Natural killer cell treated with Interleukin-12 subunit alpha and Interleukin-12 subunit beta and Interleukin-15 and Interleukin-18, amount 100 ng/mL, for 72 hours (primary cell): ENCODE data around the gene TIE1. TPM values are rescaled to one million over a fixed set of nuclear protein-coding genes. Genes with fewer than 3 reads are reported as not detected.

Experiments used
- ATAC-seq, 2 donors: fragments of 150-1000 bp; cut with Tn5 transposase in 1 of 2; sonication (Bioruptor Pico), chemical (Tn5 transposase) in 1 of 2; 2 replicates each; pipeline ENCODE4 v1.10.0; 2021
- DNase-seq: peaks from one replicate; pipeline ENCODE4 v3.0.0; 2022; ENCODE audit warnings: low spot score
- H3K27ac Mint-ChIP-seq, 2 donors: 1 replicate in 1 of 2; 2 replicates in 1 of 2; pipeline ENCODE4 v1.8.0; 2022; ENCODE audit warnings: mixed read lengths in 2 of 2, mild to moderate bottlenecking in 1 of 2, moderate library complexity in 1 of 2
- H3K27me3 Mint-ChIP-seq, 2 donors: 1 replicate in 1 of 2; 2 replicates in 1 of 2; pipeline ENCODE4 v1.8.0; 2022; ENCODE audit warnings: mixed read lengths in 2 of 2
- H3K36me3 Mint-ChIP-seq: one replicate; pipeline ENCODE4 v1.8.0; 2022; ENCODE audit warnings: mixed read lengths
- H3K4me1 Mint-ChIP-seq, 2 donors: 1 replicate in 1 of 2; 2 replicates in 1 of 2; pipeline ENCODE4 v1.8.0; 2022; ENCODE audit warnings: low read depth in 2 of 2, mixed read lengths in 2 of 2, mild to moderate bottlenecking in 1 of 2
- H3K4me3 Mint-ChIP-seq: one replicate; pipeline ENCODE4 v1.8.0; 2022; ENCODE audit warnings: mixed read lengths
- H3K9me3 Mint-ChIP-seq: 2 replicates; pipeline ENCODE4 v1.8.0; 2022; ENCODE audit warnings: mixed read lengths
- total RNA-seq, 2 donors: library from RNA; stranded (reverse); gene quantifications; one replicate each; pipeline ENCODE4 v1.2.3, GENCODE V29; 2022

Gene TIE1
- 10 to 100 TPM in 1 of 2 donors, 1 to 10 TPM in 1; 9.6 to 11.4 TPM for total RNA-seq

DNA sequence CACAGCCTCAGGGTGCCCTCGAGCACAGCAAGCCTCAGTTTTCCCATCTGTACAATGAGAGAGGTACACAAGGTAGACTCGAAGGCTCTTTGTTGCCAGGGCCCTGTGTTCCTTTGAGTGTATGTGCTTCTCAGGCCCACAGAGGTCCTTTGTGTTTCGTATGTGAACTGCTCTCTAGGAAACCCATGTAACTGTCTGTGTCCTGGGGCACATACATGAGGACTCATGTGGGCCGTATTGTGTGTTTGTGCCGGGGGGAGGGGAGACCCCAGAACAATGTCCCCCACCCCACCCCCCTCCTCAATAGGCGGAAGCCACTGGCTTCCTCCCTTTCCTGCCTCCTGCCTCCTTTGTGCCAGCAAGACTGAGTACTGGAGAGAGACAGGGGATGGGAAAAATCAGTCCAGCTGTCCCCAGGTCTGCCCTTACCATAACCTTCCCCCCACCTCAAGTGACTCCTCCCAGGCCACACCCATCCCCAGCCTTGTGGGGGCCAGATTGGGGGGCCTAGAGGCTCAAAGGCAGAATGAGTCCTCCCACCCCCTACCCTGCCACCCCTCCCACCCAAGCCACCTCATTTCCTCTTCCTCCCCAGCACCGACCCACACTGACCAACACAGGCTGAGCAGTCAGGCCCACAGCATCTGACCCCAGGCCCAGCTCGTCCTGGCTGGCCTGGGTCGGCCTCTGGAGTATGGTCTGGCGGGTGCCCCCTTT, at the start of gene TIE1:
Gene TIE1, plus strand, starts transcription at position 605 of the 717 bp plus-strand sequence. Its CDS starts 90 bp downstream, at position 695.
- Mint-ChIP-seq H3K4me1 (peaks cover 5 to 13% of the 10 kb centered on the region in 2 donors), H3K27me3 (no peaks in the 10 kb centered on the region), H3K27ac (peak within 1 kb of the TSS; percentile 46 to 80), H3K4me3 (peak within 1 kb of the TSS; percentile 51), H3K36me3 (no peaks in the 10 kb centered on the region), H3K9me3 (no peaks in the 10 kb centered on the region)
- DNase-seq (no peak), ATAC-seq (peak; percentile 47 to 52)

DNA sequence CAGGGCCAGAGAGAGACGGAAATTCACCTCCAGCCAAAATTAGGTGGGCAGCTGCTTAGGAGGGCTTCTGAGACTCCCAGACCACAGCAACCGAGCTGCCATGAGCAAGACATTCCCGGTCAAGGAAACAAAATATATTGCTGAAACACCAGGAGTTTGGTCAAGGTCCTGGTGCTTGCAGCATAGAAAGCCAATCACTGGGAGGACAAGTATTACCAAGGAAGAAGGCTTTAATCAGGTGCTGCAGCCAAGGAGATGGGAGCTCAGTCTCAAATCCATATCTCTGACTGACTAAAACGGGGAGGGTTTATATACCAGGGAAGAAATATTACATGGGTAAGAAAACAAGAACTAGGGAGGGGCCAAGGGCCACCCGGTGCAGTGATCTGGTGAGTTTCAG, 49.8 kb upstream of the TIE1 start:
- H3K36me3 Mint-ChIP-seq: no peaks in the 10 kb centered on the region
- no peak overlapping the region for H3K27ac Mint-ChIP-seq
- DNase-seq (no peak), ATAC-seq (no peak)
- no peaks in the 10 kb centered on the region for H3K9me3 Mint-ChIP-seq
- H3K4me3 Mint-ChIP-seq: no peak overlapping the region
- peaks cover 11 to 31% of the 10 kb centered on the region in 2 donors for H3K27me3 Mint-ChIP-seq
- H3K4me1 Mint-ChIP-seq: no peaks in the 10 kb centered on the region

DNA sequence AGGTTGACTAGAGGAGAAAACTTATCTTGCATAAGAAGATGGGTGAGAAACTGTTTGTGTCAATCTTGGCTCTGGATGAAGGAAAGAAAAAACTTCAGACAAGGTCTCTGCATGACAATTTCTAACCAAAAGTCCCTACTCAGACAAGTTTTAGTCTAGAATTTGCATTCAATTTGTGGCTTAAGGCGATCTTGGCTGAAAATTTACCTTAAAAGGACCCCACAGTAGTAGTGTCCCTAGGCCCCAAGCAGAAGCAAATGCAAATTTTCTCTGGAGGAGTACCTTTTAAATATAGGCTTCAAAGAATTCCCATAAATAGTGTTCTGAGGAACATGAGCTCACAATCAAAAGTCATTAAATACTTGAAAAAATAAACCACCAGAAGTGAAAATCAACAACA, 48.6 kb upstream of the TIE1 start:
- Mint-ChIP-seq H3K4me1 (no peaks in the 10 kb centered on the region), H3K4me3 (no peak overlapping the region)

DNA sequence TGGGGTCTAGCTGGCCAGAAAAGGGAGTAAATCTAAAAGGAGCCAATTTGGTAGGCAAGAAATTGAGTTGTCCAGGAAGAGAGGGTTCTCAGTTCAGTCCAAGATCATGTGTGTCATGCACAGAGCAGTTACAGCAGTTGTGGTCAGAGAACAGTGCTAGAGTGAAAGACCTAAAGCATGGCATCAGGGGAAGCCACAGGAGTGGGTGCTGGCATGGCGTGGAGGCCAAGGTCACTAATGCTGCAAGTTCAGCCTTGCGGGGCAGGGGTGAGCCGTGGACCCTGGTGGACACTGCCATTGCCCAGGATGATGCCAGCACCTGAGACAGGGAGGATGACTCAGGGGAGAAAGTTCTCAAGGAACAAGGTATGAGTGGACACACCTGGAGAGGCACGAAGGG, 47.6 kb upstream of the TIE1 start:
- Mint-ChIP-seq H3K9me3 (no peaks in the 10 kb centered on the region), H3K4me3 (no peak overlapping the region), H3K27ac (no peak overlapping the region), H3K4me1 (no peaks in the 10 kb centered on the region), H3K27me3 (peaks cover 11 to 31% of the 10 kb centered on the region in 2 donors), H3K36me3 (no peaks in the 10 kb centered on the region)
- ATAC-seq (peak in 1 of 2 donors; percentile 43), DNase-seq (no peak)

More for the DNA sequence above, 48.6 kb upstream of the TIE1 start:
- H3K27me3 Mint-ChIP-seq: peaks cover 11 to 31% of the 10 kb centered on the region in 2 donors
- no peaks in the 10 kb centered on the region for H3K9me3 Mint-ChIP-seq
- no peak overlapping the region for H3K27ac Mint-ChIP-seq
- no peak for ATAC-seq
- H3K36me3 Mint-ChIP-seq: no peaks in the 10 kb centered on the region
- no peak for DNase-seq

DNA sequence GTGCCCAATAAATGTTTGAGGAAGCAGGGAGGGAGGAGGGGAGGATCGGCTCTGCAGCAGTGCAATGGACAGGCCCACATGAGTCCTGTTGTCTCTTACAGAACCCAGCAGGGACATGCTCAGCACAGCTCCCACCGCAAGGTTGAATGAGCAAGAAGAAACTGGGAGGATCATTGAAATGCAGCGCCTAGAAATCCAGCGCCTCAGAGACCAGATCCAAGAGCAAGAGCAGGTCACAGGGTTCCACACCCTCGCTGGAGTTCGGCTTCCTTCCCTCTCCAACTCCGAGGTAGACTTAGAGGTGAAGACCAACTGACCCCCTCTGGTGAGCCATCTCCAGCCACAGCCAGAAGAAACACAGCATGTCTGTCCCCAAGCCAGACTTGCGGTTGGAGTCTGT, 46.9 kb upstream of the TIE1 start:
- Mint-ChIP-seq H3K27ac (no peak overlapping the region), H3K27me3 (peaks cover 11 to 31% of the 10 kb centered on the region in 2 donors), H3K36me3 (no peaks in the 10 kb centered on the region), H3K9me3 (no peaks in the 10 kb centered on the region), H3K4me3 (no peak overlapping the region), H3K4me1 (no peaks in the 10 kb centered on the region)
- no peak for DNase-seq
- peak in 1 of 2 donors; percentile 40 for ATAC-seq

DNA sequence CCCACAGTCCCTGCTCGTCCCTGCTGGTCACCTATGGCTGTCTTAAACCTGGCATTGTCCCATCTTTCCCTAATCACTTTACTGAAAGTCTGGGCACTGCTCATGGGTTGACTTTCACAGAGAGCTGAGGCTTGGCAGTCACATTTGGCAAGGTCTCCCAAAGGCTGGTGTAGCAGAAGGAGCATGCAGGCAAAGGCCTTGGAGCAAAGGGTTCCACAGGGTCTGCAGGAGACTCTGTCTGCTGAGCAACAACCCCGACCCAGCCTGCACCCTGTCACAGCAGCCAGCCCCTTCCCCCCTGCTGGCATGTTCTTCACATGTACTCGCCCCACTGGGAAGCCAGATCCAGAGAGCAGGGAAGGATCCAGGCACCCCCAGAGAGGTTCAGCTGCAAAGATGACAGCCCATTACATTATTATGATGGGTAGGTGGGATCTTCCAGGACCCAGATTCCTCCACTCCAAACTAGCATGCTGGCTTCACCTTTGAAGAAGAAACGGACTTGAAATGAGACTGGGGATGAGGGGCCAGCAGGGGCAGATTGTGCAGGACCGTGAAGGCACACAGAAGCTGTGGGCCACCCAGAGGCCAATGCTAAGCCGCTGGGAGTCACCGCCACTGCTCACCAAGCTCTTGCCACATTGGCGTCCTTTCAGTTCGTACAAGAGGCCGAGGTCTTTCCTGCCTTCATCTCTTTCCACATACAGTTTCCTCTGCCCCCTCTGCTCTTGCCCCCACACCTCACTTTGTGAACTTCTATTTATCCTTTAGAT, 45.2 kb upstream of the TIE1 start:
- H3K4me3 Mint-ChIP-seq: no peak overlapping the region
- no peaks in the 10 kb centered on the region for H3K9me3 Mint-ChIP-seq
- peaks cover 11 to 24% of the 10 kb centered on the region in 2 donors for H3K27me3 Mint-ChIP-seq
- no peak for ATAC-seq
- H3K4me1 Mint-ChIP-seq: no peaks in the 10 kb centered on the region
- H3K36me3 Mint-ChIP-seq: no peaks in the 10 kb centered on the region
- H3K27ac Mint-ChIP-seq: no peak overlapping the region
- DNase-seq: no peak

DNA sequence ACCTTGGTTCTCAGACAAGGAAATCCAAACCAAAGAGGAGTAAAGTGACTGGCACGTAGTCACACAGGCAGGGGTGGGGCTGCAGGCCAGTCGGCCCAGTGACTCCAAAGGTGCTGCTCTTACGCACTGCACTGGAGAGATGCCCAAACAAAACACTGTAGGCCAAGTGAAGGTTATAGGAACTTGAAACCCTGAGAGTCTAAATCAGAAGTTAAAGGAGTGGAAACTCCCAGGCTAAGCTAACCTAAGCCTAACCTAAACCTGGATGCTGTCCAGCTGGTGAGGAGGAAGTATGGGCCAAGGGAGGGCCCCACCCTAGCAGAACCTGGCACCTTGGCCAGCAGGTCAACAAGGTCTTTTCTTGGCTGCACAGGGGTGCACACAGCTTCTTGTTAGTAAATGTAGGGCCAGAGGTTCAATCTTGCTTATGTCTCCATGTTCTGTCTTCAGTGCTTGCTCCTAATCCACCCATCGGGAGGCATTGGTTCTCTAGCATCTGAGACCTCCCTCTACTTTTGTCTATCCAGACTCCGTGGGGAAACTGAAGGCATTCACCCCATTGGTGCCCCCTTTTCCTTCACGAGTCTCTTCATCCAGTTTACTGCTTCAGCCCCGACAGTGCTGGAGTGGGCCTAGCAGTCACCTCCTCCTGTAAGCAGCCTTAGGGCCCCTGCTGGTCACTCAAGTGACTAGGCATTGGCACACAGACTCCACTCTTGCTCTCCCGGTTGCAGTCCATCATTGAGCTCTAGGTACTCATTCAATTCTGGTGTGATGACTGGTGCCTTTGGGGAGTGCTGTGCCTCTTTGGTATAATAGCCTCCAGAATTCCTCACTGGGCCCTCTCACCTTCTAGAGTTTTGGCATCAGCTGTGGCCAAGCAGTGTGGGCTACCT, 43.9 kb upstream of the TIE1 start:
- Mint-ChIP-seq H3K27ac (no peak overlapping the region), H3K4me1 (no peaks in the 10 kb centered on the region), H3K27me3 (peaks cover 8 to 11% of the 10 kb centered on the region in 2 donors), H3K9me3 (no peaks in the 10 kb centered on the region), H3K4me3 (no peak overlapping the region), H3K36me3 (no peaks in the 10 kb centered on the region)
- ATAC-seq: no peak
- DNase-seq: no peak

DNA sequence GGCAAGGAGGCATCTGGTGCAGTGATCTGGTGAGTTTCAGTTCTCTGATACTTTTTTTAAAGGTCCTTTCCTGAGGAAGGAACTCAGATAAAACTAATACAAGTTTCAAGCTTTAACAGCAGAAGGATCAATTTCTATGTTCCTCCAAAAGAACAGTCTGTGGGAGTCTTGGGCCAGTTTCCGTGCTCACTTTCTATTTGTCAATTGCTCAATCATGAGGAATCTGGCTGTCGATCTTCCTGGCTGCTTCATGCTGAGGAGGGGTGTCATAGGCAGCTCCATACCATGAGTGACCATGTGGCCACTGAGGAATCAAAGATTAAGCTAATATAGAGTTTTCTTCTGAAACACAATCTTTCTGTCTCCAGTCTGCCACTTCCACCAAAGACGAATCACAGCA, 42.4 kb upstream of the TIE1 start:
- no peaks in the 10 kb centered on the region for H3K9me3 Mint-ChIP-seq
- H3K4me1 Mint-ChIP-seq: no peaks in the 10 kb centered on the region

DNA sequence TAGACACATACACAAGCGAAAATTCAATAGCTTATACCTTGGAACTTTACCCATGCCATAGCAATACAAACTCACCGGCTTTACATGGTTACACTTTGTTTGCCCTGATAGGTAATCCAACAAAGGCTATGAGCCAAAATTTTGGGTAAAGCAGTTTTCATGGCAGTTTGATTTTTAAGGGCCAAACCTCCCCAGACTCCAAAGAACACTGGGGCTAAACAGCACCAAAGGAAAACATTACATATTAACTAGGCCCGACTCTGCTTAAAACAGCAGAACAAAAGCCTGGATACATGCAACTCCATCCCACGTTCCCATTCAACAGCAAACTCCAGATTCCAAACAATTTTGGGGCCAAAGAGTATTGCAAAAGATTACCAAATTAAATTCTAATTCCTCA, 35.4 kb upstream of the TIE1 start:
- Mint-ChIP-seq H3K27ac (no peak overlapping the region), H3K4me3 (no peak overlapping the region), H3K9me3 (no peaks in the 10 kb centered on the region), H3K36me3 (peaks cover 7% of the 10 kb centered on the region), H3K4me1 (peaks cover 5 to 6% of the 10 kb centered on the region in 2 donors), H3K27me3 (peaks cover 8 to 12% of the 10 kb centered on the region in 2 donors)
- DNase-seq (no peak), ATAC-seq (no peak)

More for the DNA sequence above, 42.4 kb upstream of the TIE1 start:
- peaks cover under 1% of the 10 kb centered on the region for H3K36me3 Mint-ChIP-seq
- no peak for DNase-seq
- no peak overlapping the region for H3K4me3 Mint-ChIP-seq
- H3K27ac Mint-ChIP-seq: no peak overlapping the region
- ATAC-seq: no peak
- H3K27me3 Mint-ChIP-seq: peaks cover under 1 to 1% of the 10 kb centered on the region in 2 donors

DNA sequence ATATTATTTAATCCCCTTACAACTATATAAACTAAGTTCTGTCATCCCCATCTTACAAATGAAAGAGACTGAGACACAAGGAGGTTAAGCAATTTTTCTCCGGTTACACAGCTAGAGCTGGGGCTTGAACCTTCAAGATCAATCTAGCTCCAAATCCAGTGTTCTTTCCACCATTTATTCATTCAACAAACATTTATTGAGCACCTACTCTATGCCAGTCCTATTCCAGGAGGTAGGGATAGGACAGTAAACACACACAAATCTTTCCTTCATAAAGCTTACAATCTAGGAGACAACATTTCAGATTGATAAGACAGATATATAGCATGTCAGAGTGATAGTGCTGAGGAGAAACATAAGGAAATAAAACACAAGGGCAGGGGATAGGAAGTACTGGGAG, 33.9 kb upstream of the TIE1 start:
- H3K4me1 Mint-ChIP-seq: peaks cover 16 to 18% of the 10 kb centered on the region in 2 donors
- H3K27me3 Mint-ChIP-seq: peaks cover 16 to 18% of the 10 kb centered on the region in 2 donors
- no peaks in the 10 kb centered on the region for H3K9me3 Mint-ChIP-seq
- no peak for DNase-seq
- H3K27ac Mint-ChIP-seq: no peak overlapping the region
- no peak overlapping the region for H3K4me3 Mint-ChIP-seq
- ATAC-seq: no peak
- peaks cover 7% of the 10 kb centered on the region for H3K36me3 Mint-ChIP-seq

DNA sequence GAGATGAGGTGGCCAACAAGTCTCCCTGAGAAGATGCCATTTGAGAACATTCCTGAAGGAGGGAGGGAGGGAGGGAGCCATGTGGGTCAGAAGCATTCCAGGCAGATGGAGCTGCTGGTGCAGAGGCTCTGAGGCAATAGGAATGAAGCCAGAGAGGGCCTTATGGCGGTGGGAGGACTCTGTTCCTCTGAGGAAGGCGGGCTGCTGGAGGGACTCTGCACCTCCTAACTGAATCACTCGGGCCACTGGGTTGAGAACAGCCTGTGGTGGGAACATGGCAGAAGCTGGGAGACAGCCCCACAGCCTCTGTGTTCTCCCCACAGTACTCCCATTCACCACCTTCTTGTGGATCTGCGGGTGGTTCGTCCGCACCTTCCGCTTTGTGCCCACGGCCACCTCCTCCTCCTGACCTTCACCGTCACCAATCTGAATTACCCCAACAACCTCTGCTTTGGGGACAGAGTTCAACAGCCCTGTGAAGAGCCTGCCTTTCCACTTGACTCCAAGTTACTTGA, 33.4 kb upstream of the TIE1 start:
- peaks cover 7% of the 10 kb centered on the region for H3K36me3 Mint-ChIP-seq
- H3K27me3 Mint-ChIP-seq: peaks cover 16 to 18% of the 10 kb centered on the region in 2 donors
- no peak overlapping the region for H3K4me3 Mint-ChIP-seq
- peak in 1 of 2 donors; percentile 52 for ATAC-seq
- no peak overlapping the region for H3K27ac Mint-ChIP-seq
- no peak for DNase-seq
- no peaks in the 10 kb centered on the region for H3K9me3 Mint-ChIP-seq
- H3K4me1 Mint-ChIP-seq: peaks cover 17 to 18% of the 10 kb centered on the region in 2 donors

DNA sequence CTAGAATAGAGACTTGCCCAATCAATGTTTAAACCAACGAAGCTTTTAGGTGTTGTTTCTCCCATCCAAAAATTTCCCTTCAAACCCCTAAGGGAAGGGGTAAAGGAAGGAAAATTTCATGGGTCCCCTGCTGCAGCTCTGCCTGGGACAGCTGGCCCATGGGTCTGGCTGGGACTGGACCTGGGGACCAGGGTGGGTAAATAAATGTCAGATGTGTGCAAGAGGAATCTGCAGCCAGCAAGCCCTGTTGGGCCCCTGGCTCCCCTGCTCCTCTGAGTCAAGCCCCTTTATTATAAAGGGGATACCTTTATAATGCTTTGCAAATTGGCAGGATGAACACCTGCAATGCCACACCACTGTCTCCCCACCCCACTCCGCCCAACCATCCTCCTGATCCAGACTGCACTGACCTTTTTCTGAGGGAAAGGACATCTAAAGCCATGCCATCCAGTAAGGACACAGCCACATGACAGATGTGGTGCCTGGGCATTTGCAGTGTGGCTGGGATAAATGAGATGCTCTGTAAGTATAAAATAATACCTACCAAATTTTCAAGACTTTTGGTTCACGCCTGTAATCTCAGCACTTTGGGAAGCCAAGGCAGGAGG, 32.9 kb upstream of the TIE1 start:
- H3K27ac Mint-ChIP-seq: no peak overlapping the region
- ATAC-seq: no peak
- peaks cover 16 to 18% of the 10 kb centered on the region in 2 donors for H3K27me3 Mint-ChIP-seq
- H3K36me3 Mint-ChIP-seq: peaks cover 7% of the 10 kb centered on the region
- peaks cover 17 to 18% of the 10 kb centered on the region in 2 donors for H3K4me1 Mint-ChIP-seq
- no peak for DNase-seq
- no peak overlapping the region for H3K4me3 Mint-ChIP-seq
- H3K9me3 Mint-ChIP-seq: no peaks in the 10 kb centered on the region
